Kidney epithelial cell (primary cell): ENCODE measurements around the gene AAK1. TPM values are rescaled to one million over a fixed set of nuclear protein-coding genes. Genes with fewer than 3 reads are reported as not detected.
"Not testable (repeated sequence)": the region's sequence is repeated elsewhere in the genome, so short reads cannot be mapped to it uniquely, and the experiment has no call there.

Experiments used
- DNase-seq: peaks from one replicate; pipeline ENCODE4 v3.0.0-alpha.2; 2010; ENCODE audit warnings: low read depth
- H3K27me3 ChIP-seq: 2 replicates; pipeline ENCODE4 v1.6.0; 2011; ENCODE audit warnings: low read length; ENCODE audit not compliant: control insufficient read depth, insufficient read depth
- H3K36me3 ChIP-seq: 2 replicates; pipeline ENCODE4 v1.5.1; 2011; ENCODE audit warnings: low read length; ENCODE audit not compliant: control insufficient read depth, insufficient read depth
- H3K4me3 ChIP-seq: 2 replicates; pipeline ENCODE4 v1.5.1; 2011; ENCODE audit warnings: low read depth, mild to moderate bottlenecking, control low read depth, low read length
- CTCF ChIP-seq: IDR thresholded peaks from 2 replicates; pipeline ENCODE4 v1.5.1; 2011; ENCODE audit warnings: mild to moderate bottlenecking, moderate library complexity, low read length, control low read depth, inconsistent platforms; ENCODE audit not compliant: insufficient read depth, poor library complexity, severe bottlenecking
- total RNA-seq: library from RNA; depleted of rRNA; stranded (reverse); fragments of >200 nt; gene quantifications from 2 replicates; pipeline ENCODE4 v1.2.3, GENCODE V29; 2015

The AAK1 gene
- total RNA-seq, 1 donor from 2014 or later = 32.5 TPM

DNA sequence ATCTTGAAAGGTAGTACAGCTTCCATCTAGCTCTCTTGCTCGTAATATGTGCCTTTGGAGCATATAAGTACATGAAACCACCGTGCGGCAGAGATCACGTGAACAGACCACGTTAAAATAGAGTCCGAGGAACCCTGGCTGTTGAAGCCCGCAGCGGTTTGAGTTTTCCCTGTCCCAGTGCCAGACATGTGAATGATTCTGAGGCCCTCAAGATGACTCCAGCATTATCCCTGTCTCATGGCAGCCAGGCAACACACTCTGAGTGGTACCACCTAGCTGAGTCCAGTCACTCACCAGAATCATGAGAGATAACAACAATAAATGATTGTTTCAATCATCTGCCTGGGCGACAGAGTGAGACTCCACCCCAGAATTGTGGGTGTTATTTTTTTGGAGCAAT is 21.6 kb upstream of the AAK1 start:
- no peak for TF ChIP-seq CTCF
- Histone ChIP-seq H3K27me3 (no peaks in the 10 kb centered on the region), H3K4me3 (no peak overlapping the region), H3K36me3 (no peaks in the 10 kb centered on the region)
- DNase-seq = no peak

DNA sequence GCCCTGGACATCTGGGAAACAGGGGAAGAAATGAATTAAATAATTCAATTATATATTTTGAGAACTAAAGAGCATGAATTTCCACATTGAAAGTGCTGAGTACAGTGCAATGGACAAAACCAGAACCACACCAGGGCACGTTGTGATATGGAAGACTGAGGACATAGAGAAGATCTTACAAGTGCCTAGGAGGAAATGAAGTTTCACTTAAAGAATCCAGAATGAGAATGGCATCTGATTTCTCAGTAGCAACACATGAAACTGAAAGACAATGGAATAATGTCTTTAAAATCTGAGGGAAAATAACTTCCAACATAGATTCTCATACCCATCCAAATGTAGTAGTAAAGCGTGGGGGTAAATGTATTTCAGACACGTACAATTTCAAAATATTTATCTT is 20.3 kb upstream of the AAK1 start:
- DNase-seq = no peak
- TF ChIP-seq CTCF = no peak
- H3K4me3 ChIP-seq = no peak overlapping the region

GRCh38 chr2:69662547-69662946 is 19.0 kb upstream of the AAK1 start:
- not testable (repeated sequence) for DNase-seq, H3K36me3 ChIP-seq, H3K4me3 ChIP-seq, H3K27me3 ChIP-seq

More for the DNA sequence above, 20.3 kb upstream of the AAK1 start:
- Histone ChIP-seq H3K36me3 (no peaks in the 10 kb centered on the region), H3K27me3 (no peaks in the 10 kb centered on the region)

DNA sequence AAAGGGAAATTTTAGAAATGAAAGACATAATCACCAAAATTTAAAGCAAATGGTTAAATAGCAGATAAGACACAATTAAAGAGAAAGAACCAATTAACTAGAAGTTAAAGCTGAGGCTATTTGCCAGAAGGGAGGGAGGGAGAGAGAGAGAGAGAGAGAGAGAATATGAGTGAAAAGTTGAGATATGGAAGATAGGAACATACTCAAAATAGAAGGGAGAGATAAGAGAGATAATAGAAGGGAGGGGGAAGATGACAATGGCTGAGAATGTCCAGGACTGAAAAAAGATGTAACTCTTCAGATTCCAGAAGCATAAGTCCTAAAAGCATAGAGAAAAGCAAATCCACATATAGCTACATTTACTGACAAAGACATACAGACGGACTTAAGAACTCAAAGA is 17.1 kb upstream of the AAK1 start:
- TF ChIP-seq CTCF = no peak
- H3K36me3 ChIP-seq = no peaks in the 10 kb centered on the region
- no peak for DNase-seq
- no peaks in the 10 kb centered on the region for H3K27me3 ChIP-seq
- no peak overlapping the region for H3K4me3 ChIP-seq

- no peaks in the 10 kb centered on the region for H3K27me3 ChIP-seq
- no peak for DNase-seq
- no peak overlapping the region for H3K4me3 ChIP-seq
- H3K36me3 ChIP-seq = no peaks in the 10 kb centered on the region
- TF ChIP-seq CTCF = no peak
Observed at GRCh38 chr2:69659941-69660483, 16.5 kb upstream of the AAK1 start.

GRCh38 chr2:69659349-69659748 is 15.8 kb upstream of the AAK1 start:
- no peak for DNase-seq
- no peak for TF ChIP-seq CTCF
- Histone ChIP-seq H3K4me3 (no peak overlapping the region), H3K27me3 (no peaks in the 10 kb centered on the region), H3K36me3 (no peaks in the 10 kb centered on the region)
